Measurements from ENCODE around the gene ITGB8. TPM values are rescaled to one million over a fixed set of nuclear protein-coding genes. Genes with fewer than 3 reads are reported as not detected.
A peak's percentile ranks its signal among the peaks of the same experiment; 100 is the strongest.

ITGB8 gene
- total and polyA plus RNA-seq, 9 of the 15 experiments (the other 6 are each of a cell fraction or from before 2014, with no cell fraction given), result under 0.01 to 0.03 (median 0.02) TPM; not detected in 6

DNA sequence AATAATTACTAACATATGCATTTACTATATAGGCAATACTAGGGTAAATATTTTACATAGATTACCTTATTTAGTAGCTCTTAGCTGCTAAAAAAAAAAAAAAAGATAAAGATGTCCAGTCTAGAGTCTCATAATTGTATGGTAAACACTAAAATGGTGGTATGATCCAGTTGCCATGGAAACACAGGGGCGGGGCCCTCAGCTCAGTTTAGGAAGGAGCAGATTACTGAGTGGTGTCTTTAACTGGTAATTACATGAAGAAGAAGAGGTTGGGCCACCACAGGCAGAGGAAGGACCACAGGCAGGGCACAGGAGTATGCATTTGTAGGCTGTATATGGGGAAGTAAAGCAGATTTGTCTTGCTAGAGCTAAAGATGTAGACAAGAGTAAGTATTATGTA lies 43.7 kb downstream of the ITGB8 start:
- Histone ChIP-seq H3K9me1 (ENCODE audit: control insufficient read depth, insufficient read depth, low read length) (no peaks in the 10 kb centered on the region), H3K4me2 (ENCODE audit: insufficient read depth, low read length) (no peak overlapping the region), H3K9ac (ENCODE audit: insufficient read depth in 1 of 2, low read depth in 2 of 2, low read length in 2 of 2) (no peak overlapping the region), H3K4me1 (replicated peaks in 1 of 2; ENCODE audit: control insufficient read depth in 2 of 2, insufficient read depth in 2 of 2, low read length in 2 of 2) (no peaks in the 10 kb centered on the region; a peak in 1 of 5 replicates), H3K79me2 (ENCODE audit: control insufficient read depth, insufficient read depth, low read length) (no peaks in the 10 kb centered on the region), H4K20me1 (replicated peaks; ENCODE audit: control insufficient read depth, insufficient read depth, low read length) (no peaks in the 10 kb centered on the region), H3K9me3 (replicated peaks; ENCODE audit: control insufficient read depth, insufficient read depth, low read depth, low read length) (no peaks in the 10 kb centered on the region), H2AFZ (ENCODE audit: low read depth, low read length) (no peak overlapping the region), H3K36me3 (ENCODE audit: control insufficient read depth, insufficient read depth, low read length) (no peaks in the 10 kb centered on the region), H3K4me3 (no peak overlapping the region), H3K27me3 (ENCODE audit: control insufficient read depth in 2 of 2, insufficient read depth in 2 of 2, low read length in 2 of 2) (no peaks in the 10 kb centered on the region), H3K27ac (ENCODE audit: extremely low read depth, low read depth, low read length) (no peak overlapping the region)
- intact Hi-C loops (cut with micrococcal nuclease) (no loop called here), in situ Hi-C loops (cut with MboI) (no loop called here)
- ATAC-seq, result no peak
- CTCF ChIA-PET (ENCODE audit: low intra/inter-chr PET ratio), result no interaction called here
- no peak for FAIRE-seq
- DNase-seq (ENCODE audit: extremely low read depth in 1 of 4, low spot score in 3 of 4), result no peak
- WGBS (ENCODE audit: insufficient coverage, low coverage, missing lambda C conversion rate), result 0% methylated on average over 1 of the region's 1 CpG
- no TSS peak for BruUV-seq (replicated peaks)
- POLR2A ChIA-PET, result no interaction called here
- TF ChIP-seq TCFL5 (CRISPR knock-in tag; conservative IDR thresholded peaks at IDR 0.05) (no peak), RFX1 (IDR thresholded peaks at IDR 0.05) (peak; percentile 84)
- TF ChIP-seq, protein P1, sequence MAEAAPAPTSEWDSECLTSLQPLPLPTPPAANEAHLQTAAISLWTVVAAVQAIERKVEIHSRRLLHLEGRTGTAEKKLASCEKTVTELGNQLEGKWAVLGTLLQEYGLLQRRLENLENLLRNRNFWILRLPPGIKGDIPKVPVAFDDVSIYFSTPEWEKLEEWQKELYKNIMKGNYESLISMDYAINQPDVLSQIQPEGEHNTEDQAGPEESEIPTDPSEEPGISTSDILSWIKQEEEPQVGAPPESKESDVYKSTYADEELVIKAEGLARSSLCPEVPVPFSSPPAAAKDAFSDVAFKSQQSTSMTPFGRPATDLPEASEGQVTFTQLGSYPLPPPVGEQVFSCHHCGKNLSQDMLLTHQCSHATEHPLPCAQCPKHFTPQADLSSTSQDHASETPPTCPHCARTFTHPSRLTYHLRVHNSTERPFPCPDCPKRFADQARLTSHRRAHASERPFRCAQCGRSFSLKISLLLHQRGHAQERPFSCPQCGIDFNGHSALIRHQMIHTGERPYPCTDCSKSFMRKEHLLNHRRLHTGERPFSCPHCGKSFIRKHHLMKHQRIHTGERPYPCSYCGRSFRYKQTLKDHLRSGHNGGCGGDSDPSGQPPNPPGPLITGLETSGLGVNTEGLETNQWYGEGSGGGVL (CRISPR knock-in tag; IDR thresholded peaks at IDR 0.05), result no peak
- TF ChIP-seq, protein P2, sequence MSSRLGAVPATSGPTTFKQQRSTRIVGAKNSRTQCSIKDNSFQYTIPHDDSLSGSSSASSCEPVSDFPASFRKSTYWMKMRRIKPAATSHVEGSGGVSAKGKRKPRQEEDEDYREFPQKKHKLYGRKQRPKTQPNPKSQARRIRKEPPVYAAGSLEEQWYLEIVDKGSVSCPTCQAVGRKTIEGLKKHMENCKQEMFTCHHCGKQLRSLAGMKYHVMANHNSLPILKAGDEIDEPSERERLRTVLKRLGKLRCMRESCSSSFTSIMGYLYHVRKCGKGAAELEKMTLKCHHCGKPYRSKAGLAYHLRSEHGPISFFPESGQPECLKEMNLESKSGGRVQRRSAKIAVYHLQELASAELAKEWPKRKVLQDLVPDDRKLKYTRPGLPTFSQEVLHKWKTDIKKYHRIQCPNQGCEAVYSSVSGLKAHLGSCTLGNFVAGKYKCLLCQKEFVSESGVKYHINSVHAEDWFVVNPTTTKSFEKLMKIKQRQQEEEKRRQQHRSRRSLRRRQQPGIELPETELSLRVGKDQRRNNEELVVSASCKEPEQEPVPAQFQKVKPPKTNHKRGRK (tag; IDR thresholded peaks at IDR 0.05), result no peak
